ENCODE results near the gene DCUN1D1.

Gene DCUN1D1

DNA sequence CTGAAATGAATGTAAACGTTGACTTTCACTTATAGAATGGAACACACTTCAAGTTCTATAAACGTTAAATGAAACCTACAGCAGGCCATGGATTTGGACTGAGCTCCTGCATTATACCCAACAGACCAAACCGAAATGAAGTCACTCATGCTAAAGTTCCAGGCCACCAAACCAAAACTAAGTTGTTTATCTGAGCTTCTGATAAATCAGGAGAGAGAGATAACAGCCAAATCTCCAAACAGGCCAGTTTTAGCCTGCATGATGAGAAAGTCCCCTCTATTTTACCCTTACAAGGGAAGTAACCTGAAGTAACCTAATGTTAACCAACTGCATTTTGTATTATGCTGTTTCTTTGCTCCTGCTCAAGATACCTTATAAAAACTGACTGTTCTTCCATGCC is 44.5 kb downstream of the DCUN1D1 start:
- no peak for DNase-seq

DNA sequence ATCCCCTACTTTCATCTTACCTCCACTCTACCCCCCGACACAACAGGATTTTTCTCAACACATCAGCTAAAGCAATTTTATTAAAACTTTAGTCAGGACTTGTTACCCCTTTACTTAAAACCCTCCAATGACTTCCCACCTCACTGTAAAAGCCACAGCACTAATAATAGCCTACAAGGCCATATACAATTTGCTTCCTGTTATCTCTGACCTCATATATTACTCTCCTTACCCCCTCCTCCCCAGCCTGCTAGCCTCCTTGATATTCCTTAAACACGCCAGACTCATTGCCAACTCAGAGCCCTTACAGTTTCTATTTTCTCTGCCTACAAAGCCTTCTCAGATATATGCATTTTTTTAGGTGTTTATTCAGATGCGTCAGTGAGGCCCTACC is 54.4 kb downstream of the DCUN1D1 start:
- DNase-seq: no peak

DNA sequence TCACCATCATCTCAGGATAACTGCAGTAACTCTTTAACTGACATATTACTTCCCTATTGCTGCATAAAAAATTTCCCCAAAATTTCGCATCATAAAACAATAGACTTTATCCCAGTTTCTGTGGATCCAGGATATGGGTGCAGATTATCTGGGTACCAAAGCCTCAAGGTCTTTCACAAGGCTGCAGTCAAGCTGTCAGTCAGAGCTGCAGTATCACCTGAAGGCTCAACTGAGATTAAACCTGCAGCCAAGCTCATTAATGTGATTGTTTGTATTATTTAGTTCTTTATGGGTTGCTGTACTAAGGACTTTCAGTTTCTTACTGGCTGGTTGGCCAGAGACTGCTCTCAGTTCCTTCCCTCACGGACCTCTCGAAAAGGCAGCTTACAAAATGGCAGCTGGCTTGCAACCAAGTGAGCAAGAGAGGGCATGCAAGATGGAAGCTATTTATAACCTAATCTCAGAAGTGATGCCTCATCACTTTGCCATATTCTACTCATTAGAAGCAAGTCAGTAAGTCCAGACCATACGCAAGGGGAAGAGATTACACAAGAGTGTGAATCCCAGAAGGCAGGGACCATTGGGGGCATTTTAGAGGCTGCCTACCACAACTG is 54.9 kb downstream of the DCUN1D1 start:
- no peak for DNase-seq

DNA sequence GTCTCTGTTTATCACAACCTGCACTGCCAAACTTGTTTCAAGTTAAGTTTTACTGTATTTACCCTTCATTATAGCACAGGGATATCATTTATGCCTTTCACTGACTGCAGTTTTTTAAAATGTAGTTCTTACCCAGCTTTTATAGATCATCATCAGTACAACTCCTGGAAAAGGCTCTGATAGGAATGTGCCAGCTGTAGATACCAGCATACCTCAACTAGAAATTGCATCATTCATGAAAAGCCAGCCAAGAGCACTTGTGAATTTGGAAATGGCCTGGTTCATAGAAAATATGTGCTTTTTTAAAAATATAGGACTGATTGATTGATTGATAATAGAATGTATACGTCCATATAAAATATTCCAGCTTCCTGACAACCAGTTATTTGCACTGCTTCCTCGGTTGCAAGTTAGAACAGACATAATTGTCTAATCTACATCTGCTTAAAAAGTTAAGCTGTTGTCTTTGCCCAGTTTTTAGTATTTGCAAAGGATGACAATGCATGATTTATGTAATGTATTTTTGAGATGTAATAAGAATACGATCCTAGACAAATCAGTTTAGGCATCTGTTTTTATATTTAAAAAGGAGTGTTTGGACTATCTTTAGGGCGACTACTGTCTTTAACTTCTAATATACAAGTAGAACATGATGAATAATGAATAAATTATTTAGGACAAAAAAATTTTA is 58.5 kb downstream of the DCUN1D1 start:
- DNase-seq: no peak

DNA sequence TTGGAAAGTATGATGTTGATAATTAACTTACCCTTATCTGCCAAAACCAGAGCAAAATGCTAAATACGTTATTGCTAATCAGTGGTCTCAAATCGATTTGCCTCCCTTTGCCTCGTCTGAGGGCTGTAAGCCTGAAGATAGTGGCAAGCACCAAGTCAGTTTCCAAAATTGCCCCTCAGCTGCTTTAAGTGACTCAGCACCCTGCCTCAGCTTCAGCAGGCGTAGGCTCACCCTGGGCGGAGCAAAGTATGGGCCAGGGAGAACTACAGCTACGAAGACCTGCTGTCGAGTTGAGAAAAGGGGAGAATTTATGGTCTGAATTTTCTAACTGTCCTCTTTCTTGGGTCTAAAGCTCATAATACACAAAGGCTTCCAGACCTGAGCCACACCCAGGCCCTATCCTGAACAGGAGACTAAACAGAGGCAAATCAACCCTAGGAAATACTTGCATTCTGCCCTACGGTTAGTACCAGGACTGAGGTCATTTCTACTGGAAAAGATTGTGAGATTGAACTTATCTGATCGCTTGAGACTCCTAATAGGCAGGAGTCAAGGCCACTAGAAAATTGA is 59.7 kb downstream of the DCUN1D1 start:
- no peak for DNase-seq

DNA sequence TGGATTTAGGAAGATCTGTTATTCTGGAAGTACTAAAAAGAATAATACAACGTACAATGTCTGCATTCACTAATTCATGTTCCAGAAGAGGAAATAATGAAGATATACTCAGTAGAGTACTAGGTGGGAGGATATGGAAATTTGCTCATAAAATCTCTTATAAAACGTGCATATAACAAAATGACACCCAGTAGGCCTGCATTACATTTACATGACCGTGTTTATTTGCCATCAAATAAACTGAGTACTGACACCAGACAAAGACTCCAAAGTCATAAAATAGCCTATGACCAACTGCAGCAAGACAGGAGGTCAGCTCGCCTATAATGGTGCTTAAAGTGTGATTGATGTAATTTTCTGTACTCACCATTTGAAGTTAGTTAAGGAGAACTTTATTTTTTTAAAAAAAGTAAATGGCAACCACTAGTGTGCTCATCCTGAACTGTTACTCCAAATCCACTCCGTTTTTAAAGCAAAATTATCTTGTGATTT is 60.4 kb downstream of the DCUN1D1 start:
- DNase-seq: no peak

DNA sequence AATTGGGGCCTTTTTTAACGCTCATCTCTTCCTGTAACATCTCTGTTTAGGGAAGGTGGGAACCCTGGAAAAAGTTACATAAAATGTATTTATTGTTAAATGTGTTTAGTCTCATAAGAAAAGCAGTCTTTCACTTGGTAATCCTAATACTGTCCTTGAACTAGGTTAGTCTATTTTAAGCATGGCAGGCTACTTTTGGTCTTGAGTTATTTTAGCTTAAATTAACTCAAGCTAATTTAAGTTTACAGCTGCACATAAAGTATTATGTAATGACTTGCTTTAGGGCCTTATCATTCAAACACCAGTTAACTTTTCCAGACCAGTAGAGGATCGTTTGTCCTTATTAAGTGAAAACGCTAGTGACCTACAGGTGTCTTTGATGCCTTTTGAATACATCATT is 63.2 kb downstream of the DCUN1D1 start:
- no peak for DNase-seq

DNA sequence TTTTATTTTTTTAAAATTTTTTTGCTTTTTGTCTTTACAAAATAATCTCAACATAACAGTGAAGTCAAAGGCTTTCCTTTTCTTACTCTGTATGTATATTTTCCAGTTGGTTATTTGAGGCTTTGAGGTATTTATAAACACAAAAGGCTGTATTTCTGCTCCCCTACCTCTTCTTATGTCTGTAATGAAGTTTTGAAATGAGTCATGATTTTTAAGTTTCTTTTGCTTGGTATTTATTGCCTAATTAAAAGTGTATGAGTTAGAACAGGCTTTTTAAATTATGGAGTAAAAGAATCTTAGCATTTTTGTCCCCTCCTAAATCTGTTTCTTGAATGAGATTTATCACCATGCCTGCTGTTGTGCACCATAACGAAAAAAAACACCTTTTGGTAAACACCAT is 66.0 kb downstream of the DCUN1D1 start:
- no peak for DNase-seq

DNA sequence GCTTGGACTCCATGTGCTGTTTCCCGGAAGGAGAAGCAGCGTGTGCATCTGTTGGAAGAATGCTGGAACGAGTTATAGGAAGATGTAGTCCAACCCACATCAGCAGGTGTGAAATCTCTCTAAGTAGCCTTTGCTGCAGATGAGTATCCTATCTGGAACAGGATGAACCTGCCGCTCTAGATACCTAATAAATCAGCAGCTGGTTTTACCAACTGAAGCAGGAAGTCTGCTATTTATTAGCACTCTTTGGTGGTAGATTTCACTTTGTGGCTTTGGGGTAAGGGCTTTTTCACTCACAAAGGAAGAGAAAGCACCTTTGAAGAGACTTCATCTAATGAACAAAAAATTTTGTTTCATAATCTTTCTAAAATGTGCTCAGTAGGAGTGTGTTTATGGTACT is 66.4 kb downstream of the DCUN1D1 start:
- DNase-seq: peak; percentile 50

DNA sequence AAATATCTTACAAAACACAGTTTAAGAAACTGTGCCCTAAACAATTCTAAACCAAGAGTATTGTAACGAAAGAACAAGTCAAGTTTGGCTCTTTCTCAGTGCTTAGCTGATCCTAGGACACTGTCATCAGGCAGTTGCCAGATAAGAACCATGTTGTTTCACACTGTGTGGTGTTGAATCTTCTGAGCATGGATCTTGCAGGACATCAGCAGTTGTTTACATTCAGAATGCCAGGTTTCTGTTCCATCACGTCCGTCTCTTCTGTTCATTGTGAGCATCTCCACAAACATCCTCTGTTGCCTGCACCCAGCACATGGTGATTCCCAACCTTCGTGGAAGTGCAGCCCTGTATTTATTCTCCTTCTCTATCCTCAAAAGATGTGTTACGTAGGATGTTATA is 67.9 kb downstream of the DCUN1D1 start:
- no peak for DNase-seq

DNA sequence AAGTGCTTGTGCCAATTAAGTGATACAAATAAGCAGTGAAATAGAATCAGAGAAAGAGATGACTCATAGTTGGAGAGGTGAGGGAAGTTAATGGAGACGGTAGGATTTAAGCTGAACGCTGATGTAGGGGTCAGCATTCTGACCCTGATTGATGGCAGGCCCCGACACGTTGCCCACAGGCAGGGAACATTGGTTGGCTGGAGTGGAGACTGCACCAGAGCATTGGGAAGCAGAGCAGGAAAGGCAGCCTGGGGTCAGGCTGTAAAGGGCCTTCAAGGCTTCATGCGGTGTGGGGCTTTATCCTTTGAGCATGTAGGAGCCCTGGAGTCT is 68.6 kb downstream of the DCUN1D1 start:
- no peak for DNase-seq

DNA sequence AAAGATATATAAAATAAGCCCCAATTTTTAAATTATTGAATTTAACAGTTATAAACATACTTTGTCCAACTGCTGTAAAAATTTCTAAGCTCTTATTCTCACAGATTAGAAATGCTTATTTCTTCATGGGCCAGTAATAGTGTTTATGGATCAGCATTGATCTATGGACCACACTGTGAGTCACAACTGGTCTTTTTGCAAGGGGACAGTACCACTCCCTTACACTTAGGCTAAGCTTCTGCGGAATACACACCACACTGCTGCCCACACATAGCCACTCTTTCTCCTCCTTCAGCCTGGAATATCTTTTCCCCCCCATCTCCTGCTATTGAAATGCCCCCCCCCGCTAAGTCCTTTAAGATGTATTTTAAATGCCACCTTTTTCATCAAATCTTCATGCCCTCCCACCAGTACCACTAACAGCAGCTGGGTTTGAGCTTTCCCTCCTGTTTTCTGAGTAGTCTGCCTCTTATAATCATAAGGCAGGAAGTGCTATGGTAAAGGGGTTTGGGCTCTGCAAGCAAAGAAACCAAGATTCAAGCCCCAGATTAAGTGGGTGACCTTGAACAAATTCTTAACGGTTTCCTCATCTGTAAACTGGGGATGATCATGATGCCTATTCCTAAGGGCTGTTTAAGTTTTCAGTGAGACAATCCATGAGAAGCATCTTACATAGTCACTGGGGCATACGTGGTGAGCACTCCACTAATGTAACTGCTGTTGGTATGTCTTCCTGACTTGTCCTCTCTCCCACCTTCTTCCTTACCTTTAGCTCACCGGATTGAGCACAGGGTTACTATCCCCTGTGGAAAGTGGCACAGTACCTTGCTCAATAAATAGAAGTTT is 69.2 kb downstream of the DCUN1D1 start:
- peak; percentile 1 for DNase-seq

DNA sequence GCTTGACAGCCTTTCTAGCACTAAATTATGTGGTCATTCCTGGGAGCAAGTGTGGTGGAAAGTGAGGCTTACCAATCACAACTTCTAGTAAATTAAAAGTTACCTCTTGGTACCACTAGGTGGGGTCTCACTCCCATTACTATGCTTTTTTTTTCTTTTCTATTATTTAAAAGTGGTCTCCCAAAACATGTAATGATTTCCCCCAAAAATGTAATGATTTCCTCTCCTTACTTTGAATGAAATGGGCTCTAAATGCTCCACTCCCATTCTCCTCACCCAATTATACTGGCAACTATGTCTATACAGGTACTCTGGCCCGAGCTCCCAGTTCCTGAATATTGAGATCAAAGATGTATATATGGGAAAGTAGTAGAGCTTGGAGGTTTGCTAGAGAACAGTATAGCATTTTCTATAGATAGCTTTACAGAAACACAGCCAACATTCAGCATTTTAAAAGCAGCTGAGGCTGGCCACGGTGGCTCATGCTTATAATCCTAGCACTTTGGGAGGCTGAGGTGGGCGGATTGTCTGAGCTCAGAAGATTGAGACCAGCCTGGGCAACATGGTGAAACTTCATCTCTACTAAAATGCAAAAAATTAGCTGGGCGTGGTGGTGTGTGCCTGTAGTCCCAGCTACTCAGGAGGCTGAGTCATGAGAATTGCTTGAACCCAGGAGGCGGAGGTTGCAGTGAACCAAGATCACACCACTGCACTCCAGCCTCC is 70.9 kb downstream of the DCUN1D1 start:
- no peak for DNase-seq

DNA sequence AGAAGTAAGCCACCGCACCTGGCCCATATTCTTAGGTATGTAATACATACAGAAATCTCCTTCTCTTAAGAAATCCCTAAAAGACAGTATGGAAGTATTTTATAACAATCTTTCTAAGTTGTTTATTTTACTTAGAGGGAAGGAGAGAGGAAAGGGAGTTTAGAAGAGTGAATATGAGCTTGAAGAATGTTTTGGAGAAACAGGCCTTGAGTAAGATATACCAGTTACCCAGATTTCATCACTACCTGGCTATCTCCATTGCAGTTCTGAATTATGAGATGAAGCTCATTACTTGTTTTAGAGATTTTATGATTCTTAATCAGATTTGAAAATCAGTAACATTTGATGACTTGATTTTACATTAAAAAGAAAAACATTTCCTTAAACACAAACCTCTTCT is 71.9 kb downstream of the DCUN1D1 start:
- DNase-seq: no peak

DNA sequence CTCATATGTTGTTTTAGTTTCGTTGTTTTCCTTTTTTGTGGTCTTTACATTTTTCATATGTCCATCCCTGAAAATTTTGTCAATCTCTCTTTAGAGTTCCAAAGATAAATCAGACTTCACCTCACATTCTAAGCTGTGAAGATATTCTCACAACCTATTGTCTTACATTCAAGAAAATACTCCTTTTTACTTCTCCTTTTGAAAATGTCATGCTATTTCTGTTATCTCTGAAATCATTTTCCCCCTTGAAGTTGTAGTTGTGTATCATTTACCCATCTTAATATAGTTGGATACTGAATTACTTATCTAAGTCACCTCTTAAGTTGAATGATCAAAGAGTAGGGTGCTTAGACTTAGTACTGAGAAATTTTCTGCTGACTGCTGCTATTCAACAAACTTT is 74.3 kb downstream of the DCUN1D1 start:
- DNase-seq: no peak

DNA sequence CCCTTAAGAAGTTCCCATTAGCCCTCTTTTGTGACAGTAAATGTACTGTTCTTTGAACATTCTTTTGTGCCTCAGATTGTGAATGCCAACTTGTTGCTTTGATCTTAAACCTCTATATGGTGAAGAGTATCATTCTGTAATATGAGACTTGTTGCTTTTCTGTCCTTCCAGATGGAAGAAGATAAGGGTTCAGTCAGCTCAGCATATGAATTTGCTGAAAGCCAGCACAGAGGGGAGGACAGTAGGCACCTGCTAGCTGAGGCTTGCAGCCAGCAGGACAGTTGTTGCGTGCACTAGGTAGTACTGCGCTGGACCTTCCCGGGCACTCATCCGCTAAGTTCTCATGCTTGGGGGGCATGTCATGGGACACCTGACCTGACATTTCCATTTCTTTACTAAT is 74.7 kb downstream of the DCUN1D1 start:
- no peak for DNase-seq

DNA sequence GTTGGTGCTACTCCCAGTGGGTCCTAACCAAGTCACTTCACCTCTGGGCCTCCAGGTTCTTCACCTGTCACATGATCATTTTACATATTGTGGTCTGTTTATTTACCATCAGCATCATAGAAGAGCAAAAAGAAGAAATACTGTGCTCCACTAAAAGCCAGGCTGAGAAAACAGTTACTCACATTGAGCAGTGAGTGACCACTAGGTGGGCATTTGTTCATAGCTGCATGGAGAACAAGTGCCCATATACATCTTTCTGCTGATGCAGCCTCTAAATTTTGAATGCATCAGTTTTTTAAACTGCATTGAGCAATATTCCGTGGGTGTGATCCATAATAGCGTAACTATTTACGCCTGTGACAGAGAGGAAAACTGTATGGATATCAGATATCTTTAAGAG is 76.2 kb downstream of the DCUN1D1 start:
- DNase-seq: no peak

DNA sequence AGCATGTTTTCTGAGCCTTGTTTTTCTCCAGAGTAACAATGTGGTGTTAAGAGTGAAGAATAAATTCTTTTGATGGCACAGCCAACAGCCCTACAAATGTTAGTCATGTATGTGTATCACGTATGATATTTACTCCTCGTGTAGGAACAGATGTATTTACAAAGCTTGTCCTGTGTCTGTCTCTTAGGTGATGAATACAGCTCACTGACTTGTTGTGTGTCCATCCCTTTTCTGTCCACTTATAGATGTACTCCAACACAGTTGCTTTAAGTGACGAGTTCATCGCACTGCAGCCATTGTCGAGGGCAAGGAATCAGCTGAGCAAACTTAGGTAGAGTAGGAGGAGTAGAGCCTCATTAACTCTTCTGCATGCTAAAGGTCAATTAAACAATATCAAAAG is 78.1 kb downstream of the DCUN1D1 start:
- DNase-seq: no peak

DNA sequence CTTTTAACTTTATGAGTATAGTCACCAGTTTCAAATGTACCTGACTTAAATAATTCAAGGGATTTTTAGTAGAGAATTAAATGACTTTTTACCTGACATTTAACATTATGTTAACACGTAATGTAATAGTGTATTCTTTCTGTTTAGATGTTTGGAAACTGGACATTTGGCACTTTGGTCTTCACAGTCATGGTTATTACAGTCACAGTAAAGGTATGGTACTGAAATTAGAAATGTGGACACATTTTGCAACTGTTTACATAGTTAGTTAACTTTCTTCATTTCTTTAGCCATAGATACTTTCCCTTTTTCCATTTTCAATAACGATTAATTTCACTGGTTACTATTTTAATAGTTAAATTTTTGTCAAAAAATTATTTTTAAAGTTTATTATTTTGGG is 83.8 kb downstream of the DCUN1D1 start:
- DNase-seq: no peak

DNA sequence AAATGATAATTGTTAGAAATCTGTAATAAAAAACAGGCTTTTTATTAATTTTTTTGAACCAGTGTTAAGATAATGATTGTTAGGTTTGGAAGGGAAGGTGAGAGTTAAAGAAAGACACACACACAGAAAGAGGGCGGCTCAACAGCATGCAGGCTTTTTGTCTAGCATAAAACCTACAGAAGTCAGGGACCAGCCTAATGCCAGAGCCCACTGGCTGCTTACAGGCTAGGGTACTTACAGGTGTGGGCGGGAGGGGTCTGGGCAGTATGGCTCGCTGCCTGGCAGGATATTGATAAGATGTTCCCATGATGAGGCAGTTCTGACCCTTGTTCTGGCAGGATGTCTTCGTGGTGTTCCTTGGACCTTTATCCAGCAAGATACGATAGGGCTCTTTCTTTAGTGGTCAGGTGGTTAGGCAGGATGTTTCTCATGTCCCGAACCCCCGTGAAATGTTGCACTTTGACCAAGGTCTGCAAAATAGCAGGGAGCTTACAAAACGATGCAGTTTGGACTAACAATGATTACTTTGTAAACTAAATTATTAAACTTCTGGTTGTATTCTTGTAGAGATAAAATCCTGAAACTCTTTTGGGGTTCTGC is 84.7 kb downstream of the DCUN1D1 start:
- DNase-seq: no peak

DNA sequence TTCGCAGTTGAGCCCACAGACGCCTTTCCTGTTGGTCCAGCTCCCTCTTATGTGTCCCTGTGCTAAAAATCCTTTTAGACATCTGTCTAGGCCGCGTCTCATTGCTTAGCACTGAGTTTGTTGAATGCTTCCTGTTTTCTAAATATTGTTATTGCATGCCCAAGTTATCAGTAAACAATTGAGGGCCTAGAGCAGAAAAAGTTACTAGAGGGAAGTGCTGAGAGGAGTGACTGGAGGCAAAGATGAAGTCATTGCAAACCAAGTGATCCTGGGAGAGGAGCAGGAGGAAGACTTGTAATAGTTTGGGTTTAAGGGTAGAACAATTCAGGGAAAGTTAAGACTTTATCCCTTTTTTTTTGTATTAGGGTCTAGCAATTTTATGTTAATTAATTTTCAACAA is 88.1 kb downstream of the DCUN1D1 start:
- DNase-seq: no peak

DNA sequence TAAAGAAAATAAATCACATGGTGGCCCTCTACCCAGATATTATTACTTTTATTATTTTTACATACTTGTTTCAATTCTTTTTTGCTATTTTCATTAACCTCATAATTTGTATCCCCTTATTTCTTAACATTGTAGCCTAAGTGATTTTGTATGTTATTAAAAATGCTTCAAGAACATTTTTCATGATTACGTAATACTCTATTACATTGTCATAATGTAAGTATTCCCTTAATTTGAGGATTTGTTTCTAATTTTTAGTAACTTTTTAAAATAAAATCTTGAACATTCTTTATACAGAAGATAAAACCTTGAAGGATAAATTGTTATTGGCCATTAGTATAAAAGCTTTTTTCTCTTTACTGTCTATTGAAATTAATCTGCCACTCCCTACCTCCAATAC is 89.0 kb downstream of the DCUN1D1 start:
- no peak for DNase-seq
